NCI-H510A treated with DMSO at 0.1 percent for 48 hours (cell line): Measurements from ENCODE around the gene ATP7B.
A peak's percentile ranks its signal among the peaks of the same experiment; 100 is the strongest.
"Not testable (repeated sequence)": the region's sequence is repeated elsewhere in the genome, so short reads cannot be mapped to it uniquely, and the experiment has no call there.

Source experiments
- DNase-seq: peaks from one replicate; lab custom pipeline; 2025; lab: John Stamatoyannopoulos, UW

The ATP7B gene

GRCh38 chr13:52010890-52011631 is at the start of gene ATP7B:
ATP7B (minus strand) TSS chr13:52011450; CDS start chr13:52011337, 113 bp downstream.
- DNase-seq = peak; percentile 9

DNA sequence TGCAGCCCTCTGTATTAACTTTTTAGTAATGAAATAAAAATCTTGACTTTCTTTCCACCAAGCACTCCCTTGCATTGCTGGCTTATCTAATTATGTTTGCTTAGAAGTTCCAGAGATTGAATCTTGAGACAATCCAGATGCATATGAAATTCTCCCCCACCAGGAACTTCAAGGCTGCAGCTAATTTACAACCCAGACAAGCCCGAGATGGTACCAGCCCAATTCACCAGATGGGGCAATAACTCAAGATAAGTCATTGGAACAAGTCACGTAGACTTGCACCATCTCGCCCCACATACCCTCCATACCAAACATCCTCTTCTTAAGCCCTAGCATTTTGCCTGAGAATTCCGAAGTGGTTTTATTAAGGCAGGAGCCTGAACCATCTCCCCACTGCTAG is 42.2 kb upstream of the ATP7B start:
- no peak for DNase-seq

GRCh38 chr13:52051400-52051799 is 40.1 kb upstream of the ATP7B start:
- DNase-seq = no peak

GRCh38 chr13:52048516-52048915 is 37.3 kb upstream of the ATP7B start:
- no peak for DNase-seq

DNA sequence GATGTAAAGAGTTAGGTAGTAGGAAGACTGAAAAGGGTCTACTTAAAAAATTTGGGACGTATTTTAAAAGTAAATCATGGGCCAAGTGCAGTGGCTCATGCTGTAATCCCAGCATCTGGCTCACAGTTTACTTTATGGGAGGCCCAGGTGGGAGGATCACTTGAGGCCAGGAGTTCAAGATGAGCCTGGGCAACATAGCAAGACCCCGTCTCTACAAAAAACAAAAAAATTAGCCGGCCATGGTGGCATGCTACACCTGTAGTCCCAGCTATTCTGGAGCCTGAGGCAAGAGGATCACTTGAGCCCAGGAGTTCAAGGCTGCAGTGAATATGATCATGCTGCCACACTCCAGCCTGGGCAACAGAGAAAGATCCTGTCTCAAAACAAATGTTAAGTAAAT is 36.2 kb upstream of the ATP7B start:
- DNase-seq = no peak

DNA sequence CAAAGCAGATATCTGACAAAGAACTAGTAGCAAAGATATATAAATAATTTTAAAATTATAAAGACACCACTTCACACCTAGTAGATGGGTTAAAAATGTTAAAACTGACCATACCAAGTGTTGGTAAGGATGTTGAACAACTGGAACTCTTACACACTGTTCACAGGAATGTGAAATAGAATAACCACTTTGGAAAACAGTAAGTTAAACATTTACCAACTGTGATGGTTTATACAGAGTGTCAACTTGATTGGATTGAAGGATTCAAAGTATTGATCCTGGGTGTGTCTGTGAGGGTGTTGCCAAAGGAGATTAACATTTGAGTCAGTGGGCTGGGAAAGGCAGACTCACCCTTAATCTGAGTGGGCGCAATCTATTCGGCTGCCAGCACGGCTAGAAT is 32.4 kb upstream of the ATP7B start:
- DNase-seq = no peak

DNA sequence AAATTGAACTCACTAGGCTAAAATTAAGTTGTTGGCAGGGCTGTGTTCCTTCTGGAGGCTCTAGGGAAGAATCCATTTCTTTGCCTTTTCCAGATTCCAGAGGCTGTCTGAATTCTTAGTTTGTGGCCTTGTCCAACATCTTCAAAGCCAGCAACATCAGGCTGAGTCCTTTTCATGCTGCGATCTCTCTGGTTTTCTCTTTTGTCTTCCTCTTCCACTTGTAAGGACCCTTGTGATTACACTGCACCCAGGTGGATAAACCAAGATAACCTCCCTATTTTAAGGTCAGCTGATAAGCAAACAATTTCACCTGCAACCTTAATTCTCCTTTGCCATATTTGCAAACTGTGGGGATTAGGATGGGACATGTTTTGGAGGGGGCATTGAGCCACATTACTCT is 24.8 kb upstream of the ATP7B start:
- no peak for DNase-seq

DNA sequence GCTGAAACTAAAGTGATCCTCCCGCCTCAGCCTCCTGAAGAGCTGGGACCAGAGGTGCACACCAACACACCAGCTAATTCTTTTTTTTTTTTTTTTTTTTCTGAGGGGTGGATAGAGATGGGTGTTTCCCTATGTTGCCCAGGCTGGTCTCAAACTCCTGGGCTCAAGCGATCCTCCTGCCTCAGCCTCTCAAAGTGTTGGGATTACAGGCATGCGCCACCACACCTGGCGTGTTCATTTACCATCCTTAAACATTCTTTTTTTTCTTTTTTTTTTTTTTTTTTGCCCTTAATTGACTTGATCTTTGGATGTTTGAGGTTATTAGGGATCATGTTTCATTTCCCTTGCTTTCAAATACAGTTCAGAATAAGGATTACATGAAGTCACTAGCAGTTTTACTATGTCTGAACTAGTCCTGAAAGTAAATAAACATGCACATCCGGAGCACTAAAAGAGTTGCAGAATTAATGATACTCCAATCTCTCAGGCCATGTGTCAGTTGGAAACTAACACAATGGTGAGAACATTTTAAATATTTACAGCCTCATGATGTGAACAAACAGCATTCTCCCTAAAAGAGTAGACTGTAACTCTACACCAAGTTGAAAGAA is 23.5 kb upstream of the ATP7B start:
- DNase-seq = peak; percentile 27

GRCh38 chr13:52033039-52033438 is 21.8 kb upstream of the ATP7B start:
- no peak for DNase-seq

- DNase-seq = not testable (repeated sequence)
Observed at GRCh38 chr13:52030401-52030800, 19.2 kb upstream of the ATP7B start.

DNA sequence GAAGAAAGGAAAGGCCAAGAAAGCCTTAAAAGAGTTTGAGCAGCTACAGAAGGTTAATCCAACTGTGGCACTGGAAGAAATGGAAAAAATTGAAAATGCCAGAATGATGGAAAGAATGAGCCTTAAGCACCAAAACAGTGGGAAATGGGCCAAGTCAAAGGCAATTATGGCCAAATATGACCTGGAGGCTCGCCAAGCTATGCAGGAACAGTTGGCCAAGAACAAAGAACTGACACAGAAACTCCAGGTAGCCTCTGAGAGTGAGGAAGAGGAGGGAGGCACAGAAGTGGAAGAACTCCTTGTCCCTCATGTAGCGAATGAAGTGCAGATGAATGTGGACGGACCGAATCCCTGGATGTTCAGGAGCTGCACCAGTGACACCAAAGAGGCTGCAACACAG is 18.3 kb upstream of the ATP7B start:
- no peak for DNase-seq

DNA sequence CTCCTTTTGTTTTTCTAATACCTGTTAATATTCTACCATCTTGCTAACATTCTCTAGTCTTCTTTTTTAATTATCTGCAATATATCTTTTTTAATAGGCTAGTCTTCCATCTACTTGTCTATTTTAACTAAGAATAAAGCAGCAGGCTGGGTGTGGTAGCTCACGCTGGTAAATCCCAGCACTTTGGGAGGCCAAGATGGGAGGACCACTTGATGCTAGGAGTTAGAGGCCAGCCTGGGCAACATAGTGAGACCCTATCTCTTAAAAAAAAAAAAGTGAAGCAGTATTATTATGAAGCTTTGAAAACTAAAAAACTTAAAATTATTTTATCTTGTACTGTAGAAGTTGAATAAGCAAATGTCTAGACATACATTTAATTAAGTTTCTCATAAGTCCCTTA is 16.6 kb upstream of the ATP7B start:
- no peak for DNase-seq

GRCh38 chr13:52026246-52026626 is 15.0 kb upstream of the ATP7B start:
- DNase-seq = no peak

- no peak for DNase-seq
Observed at GRCh38 chr13:52025475-52026245, 14.4 kb upstream of the ATP7B start.

- no peak for DNase-seq
Observed at GRCh38 chr13:52024481-52024880, 13.2 kb upstream of the ATP7B start, which contains the start of gene UTP14C. UTP14C (plus strand) TSS chr13:52024691; CDS start chr13:52028805, 4,114 bp downstream.

DNA sequence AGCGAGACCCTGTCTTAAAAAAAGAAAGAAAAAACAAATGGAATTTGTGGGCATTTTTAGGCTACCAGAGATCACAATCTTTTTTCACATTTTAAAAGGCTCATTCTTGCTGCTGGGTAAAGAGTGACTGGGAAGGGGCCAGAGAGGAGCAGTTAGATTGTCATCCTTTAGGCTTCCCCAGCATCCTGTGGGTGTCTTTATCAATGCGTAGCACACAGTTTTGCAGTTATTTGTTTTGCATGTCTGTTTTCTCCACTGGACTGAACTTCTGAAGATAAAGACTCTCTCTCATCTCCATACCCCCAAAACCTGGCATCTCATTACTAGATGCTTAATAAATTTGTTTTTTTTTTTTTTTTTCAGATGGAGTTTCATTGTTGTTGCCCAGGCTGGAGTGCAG is 11.1 kb upstream of the ATP7B start:
- DNase-seq = no peak

- no peak for DNase-seq
Observed at GRCh38 chr13:52020191-52020590, 8.9 kb upstream of the ATP7B start.

GRCh38 chr13:52016296-52016695 is 5.0 kb upstream of the ATP7B start:
- no peak for DNase-seq

GRCh38 chr13:52012512-52012836 is 1.2 kb upstream of the ATP7B start:
- no peak for DNase-seq

DNA sequence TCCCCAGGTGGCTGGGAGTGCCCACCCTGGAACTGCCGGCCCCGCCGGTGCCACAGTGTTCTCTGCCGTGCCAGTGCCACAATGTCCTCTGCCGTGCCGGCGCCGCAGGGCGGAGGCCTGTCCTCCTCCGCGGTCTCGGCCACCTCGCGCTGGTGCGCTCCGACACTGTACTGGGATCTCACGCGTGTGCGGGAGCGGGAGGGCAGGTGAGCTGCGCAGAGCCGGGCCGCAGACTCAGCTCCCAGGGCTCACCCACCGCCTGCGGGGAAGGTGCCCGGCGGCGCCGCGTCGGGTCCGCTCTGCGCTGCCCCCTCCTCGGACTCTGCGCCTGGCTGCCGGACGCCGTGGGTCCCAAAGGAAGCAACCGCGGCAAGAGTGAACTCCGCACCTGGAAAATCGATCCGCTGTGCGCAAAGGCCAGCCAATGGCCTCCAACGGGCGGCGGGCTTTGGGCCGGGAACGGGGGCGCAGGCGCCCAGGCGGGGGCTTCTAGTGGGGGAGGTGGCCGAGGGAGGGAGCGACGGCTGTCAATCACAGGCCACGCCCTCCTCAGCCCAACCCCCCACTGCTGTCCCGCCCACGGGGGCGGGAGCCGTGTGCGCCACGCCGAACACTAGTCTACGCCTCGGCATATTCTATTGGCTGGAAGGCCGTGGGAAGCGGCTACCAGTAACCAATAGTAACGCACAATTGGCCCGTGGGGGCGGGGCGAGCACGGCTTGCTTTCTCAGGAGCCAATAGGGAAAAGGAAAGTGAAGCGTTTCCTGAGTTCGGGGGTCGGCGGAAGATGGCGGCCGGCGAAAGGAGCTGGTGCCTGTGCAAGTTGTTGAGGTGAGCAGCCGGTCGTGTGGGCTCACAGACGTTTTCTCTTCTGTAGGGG is 622 bp upstream of the ATP7B start, which contains the start of gene ALG11:
Gene ALG11, plus strand, starts transcription at position 767 of the 880 bp plus-strand sequence. Its CDS starts 21 bp downstream, at position 788.
- peak; percentile 88 for DNase-seq

- no peak for DNase-seq
Observed at GRCh38 chr13:52009946-52010345, 1.3 kb downstream of the ATP7B start.
